Erythroblast (primary cell): ENCODE data around the gene TPCN2.

Experiments
- DNase-seq, 2 experiments: peaks; one replicate each; lab custom pipeline; 2025; lab: John Stamatoyannopoulos, UW
- GATA1 ChIP-seq: IDR thresholded peaks from 2 replicates; pipeline ENCODE4 v1.6.1; 2011; ENCODE audit warnings: low read depth, mild to moderate bottlenecking, control low read depth, low read length, moderate library complexity
- POLR2A ChIP-seq: IDR thresholded peaks from 2 replicates; pipeline ENCODE4 v1.6.1; 2011; ENCODE audit warnings: mild to moderate bottlenecking, low read length

Gene TPCN2

GRCh38 chr11:69167130-69167915 is 118.6 kb downstream of the TPCN2 start:
- no peak for DNase-seq

DNA sequence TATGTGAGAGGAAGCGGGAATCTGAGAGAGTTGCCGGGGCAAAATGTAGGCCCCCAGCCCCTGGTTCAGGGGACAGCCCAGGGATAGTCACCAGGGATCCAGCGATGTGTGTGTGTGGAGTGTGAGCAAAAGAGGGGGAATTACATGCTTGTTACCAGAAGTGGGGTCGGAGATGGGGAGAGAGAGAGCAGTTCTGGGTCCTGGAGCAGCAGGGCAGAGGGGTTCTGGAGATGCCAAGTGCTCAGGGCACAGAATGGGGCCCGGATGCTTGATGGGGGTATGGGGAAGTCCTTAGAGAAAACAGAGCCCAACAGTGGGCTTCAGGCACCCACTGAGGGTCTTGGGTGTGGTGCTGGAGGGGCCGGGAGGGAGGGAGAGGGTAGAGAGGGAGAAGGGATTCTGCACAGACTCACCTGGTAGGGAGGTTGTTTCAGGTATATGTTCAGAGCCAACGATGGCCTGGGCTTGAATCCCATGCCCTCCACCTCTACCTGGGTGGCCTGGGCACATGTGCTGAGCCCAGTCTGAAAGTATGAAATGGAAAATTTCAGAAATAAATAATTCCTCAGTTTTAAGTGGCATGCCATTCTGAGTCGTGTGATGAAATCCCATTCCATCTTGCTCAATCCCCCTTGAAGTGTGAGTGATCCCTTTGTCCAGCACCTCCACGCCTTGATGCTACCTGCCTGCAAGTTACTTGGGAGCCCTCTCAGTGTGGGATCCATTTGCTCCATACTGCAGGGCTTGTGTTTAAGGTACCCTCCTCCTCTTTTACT is 119.4 kb downstream of the TPCN2 start:
- TF ChIP-seq GATA1: no peak
- TF ChIP-seq POLR2A: no peak
- DNase-seq: no peak

More at GRCh38 chr11:69167130-69167915, 118.6 kb downstream of the TPCN2 start:
- TF ChIP-seq GATA1 (no peak), POLR2A (no peak)

DNA sequence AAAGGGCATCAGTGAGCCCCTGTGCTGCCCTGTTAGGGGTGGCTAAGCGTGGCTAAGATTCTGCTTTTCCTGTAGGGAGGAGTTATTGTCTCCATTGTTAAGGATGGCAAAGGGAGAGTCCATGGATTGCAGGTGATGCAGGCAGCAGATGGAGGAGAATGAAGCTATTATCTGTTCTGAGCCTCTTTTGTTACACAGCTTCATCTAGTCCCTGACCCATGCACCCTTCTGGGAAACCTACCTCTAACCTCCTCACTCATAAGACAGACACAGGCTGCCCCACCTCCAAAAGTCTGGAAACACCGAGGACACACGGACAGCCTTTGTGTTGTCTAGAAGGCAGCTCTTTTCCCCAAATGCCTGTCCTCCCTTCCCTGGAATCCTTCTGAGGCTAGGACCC is 120.7 kb downstream of the TPCN2 start:
- no peak for DNase-seq
- TF ChIP-seq GATA1: no peak
- no peak for TF ChIP-seq POLR2A

GRCh38 chr11:69170704-69171103 is 122.0 kb downstream of the TPCN2 start:
- no peak for TF ChIP-seq POLR2A
- no peak for TF ChIP-seq GATA1
- no peak for DNase-seq

- no peak for DNase-seq
- TF ChIP-seq POLR2A (no peak), GATA1 (no peak)
Observed at GRCh38 chr11:69171476-69172240, 122.9 kb downstream of the TPCN2 start.

DNA sequence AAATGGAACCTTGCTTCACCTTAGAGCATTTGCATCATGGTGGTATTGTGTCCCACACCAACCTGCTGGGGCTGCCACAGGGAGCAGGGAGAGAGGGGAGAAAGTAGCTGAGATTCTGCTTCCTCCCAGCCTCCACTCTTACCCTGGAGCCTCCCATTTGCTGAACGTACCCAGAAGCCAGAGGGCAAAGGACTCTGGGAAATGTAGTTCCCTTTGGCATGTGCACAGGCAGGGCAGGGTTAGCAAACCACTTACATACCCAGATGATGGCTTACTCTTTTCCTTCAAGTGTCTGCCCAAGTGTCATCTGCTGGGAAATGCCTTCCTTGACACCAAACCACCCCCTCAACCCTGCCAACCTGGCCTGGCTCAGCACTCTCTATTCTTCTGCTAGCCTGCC is 123.9 kb downstream of the TPCN2 start:
- no peak for DNase-seq
- TF ChIP-seq POLR2A: no peak
- TF ChIP-seq GATA1: no peak

DNA sequence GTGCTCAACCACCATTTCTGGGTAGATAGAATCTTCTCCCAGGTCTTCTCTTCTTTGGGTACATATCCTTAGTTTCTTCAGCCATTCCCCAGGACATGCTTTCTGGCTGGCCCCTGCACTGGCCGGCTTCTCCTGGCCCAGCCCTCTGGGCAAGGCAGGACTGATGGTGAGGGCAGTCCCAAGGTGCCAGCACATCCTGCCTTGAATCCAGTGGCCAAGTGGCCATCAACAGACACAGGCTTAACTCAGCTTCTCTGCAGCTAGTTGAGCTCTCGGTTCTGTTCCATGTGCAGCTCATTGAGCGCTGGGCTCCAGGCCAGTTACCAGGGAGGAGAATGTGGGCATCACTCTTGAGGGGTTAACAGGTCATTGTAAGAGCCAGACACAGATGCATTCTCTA is 124.6 kb downstream of the TPCN2 start:
- DNase-seq: no peak
- TF ChIP-seq GATA1 (no peak), POLR2A (no peak)

DNA sequence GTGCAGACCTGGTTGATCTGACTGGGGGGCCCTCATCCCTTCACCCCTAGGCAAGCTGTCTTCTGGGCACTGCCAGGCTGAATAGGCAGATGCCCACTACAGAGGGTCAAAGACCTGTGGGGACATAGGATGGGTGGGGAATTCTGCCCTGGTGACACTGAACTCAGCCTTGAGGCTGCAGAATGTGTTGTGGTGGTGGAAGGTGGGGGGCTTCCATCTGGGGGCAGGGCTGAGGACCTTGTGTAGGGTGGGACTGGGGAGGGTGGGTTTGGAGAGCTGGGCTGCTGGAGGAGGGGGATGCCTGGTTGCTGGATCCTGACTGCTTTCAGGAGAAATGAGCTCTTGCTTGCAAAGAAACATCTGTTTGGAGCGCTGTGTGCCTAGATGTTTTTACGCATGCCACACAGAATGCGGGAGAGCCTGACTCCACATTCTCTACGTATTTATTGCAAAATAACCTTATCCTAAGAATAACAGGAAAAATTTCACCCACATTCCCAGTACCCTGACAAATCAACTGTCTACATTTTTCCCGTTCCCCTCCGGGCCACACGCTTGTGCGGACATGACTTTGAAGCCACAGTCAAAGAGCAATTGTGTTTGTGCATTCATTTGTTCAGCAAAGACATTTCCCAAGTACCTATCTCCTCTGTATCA is 125.3 kb downstream of the TPCN2 start:
- no peak for TF ChIP-seq POLR2A
- TF ChIP-seq GATA1: no peak
- DNase-seq: no peak

- TF ChIP-seq GATA1 (no peak), POLR2A (no peak)
- no peak for DNase-seq
Observed at GRCh38 chr11:69174841-69175240, 126.1 kb downstream of the TPCN2 start.

- no peak for TF ChIP-seq GATA1
- no peak for TF ChIP-seq POLR2A
- no peak for DNase-seq
Observed at GRCh38 chr11:69178819-69179482, 130.2 kb downstream of the TPCN2 start.

DNA sequence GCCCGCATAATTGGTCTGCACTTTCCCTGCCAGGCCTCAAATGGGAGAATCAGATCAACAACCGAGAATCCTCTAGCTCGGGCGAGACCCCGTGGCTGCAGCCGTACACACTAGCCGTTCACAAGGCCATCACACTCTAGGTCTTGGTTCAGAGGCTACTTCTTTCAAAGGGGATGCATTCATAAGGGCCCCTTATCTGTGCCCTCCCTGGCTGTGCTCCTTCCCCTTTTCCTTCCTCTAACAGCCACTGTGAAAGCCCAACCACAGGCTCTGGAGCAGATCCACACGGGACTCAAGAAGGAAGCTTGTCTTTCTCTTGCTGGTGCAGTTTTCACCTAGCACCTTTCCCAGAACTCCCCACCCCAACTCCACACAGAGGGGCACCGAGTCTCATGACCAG is 131.5 kb downstream of the TPCN2 start:
- DNase-seq: no peak

GRCh38 chr11:69180726-69181125 is 132.0 kb downstream of the TPCN2 start:
- DNase-seq: no peak
- TF ChIP-seq POLR2A (no peak), GATA1 (no peak)

More for the DNA sequence above, 131.5 kb downstream of the TPCN2 start:
- TF ChIP-seq POLR2A: no peak

DNA sequence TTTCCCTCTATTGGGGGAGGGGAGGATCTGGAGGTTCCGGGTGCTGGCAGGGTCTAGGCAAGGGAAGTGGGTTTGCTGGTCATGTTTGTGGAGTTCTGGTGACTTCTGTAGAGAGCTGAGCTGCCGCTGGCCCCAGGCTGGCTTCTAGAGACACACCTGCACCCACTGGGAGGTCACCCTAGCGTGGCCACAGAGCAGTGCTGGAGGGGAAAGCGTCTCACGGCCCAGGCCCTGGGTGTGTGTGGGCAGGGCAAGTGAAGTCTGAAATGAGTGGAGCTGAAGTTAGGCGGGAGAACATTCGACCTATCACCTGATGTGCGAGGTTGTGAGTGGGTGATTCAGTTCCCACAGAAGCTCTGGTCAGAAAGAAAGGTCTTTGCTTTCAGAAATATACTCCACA is 134.9 kb downstream of the TPCN2 start:
- no peak for DNase-seq

More for the DNA sequence above, 134.9 kb downstream of the TPCN2 start:
- TF ChIP-seq GATA1: no peak
- TF ChIP-seq POLR2A: no peak
